Measurements from ENCODE around the gene LMX1B. TPM values are rescaled to one million over a fixed set of nuclear protein-coding genes. Genes with fewer than 3 reads are reported as not detected.

LMX1B gene
- total RNA-seq, 1 donor from 2014 or later: 0.14 TPM

DNA sequence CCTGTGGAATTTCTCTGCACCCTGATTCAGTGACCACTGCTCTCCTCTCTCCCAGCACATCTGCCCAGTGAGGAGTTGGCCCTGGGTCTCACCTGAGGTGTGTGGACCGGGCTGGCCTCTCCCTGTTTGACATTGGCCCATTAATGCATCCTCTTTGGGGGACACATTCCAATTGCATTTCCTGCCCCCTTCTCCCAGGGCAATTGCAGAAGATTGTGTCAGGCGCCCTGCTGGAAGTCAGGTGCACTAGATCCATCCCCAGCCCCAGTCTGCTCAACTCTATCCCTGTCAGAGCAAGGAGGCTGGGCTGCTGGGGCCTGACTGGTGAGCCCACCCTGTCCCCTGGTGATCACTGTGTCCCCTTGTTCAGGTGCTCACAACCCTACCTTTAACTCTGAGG, 84.5 kb downstream of the LMX1B start:
- ATAC-seq (no peak), DNase-seq (peak; percentile 38)
- Histone ChIP-seq H3K4me1 (no peaks in the 10 kb centered on the region), H3K4me3 (no peak overlapping the region), H3K9me3 (no peaks in the 10 kb centered on the region), H3K36me3 (no peaks in the 10 kb centered on the region), H3K27ac (no peak overlapping the region), H3K27me3 (peaks cover 19% of the 10 kb centered on the region)
- TF ChIP-seq, protein P1, sequence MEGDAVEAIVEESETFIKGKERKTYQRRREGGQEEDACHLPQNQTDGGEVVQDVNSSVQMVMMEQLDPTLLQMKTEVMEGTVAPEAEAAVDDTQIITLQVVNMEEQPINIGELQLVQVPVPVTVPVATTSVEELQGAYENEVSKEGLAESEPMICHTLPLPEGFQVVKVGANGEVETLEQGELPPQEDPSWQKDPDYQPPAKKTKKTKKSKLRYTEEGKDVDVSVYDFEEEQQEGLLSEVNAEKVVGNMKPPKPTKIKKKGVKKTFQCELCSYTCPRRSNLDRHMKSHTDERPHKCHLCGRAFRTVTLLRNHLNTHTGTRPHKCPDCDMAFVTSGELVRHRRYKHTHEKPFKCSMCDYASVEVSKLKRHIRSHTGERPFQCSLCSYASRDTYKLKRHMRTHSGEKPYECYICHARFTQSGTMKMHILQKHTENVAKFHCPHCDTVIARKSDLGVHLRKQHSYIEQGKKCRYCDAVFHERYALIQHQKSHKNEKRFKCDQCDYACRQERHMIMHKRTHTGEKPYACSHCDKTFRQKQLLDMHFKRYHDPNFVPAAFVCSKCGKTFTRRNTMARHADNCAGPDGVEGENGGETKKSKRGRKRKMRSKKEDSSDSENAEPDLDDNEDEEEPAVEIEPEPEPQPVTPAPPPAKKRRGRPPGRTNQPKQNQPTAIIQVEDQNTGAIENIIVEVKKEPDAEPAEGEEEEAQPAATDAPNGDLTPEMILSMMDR (IDR thresholded peaks at IDR 0.05): no peak
- intact Hi-C loops (cut with DNase I): no loop called here

DNA sequence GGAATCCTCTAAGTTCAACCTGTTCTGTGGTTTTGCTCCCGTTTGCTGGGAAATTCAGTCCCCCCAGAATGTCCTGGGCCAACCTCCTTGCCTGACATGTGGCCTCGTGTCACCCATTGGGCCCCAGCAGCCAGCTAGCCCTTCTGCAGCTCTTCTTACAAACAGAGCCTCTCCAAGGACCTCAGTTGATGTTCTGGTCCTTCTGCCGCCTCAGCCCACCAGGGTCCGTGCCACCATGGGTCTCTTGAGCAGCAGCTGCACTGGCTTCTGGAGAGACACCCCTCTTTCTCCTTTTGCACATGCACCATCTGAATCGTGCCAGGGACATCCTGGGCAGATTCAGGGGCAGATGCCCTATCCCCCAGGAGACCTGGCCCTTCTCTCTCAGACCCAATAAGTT, 85.0 kb downstream of the LMX1B start:
- Histone ChIP-seq H3K9me3 (no peaks in the 10 kb centered on the region), H3K27me3 (peaks cover 24% of the 10 kb centered on the region), H3K36me3 (no peaks in the 10 kb centered on the region), H3K4me1 (no peaks in the 10 kb centered on the region), H3K4me3 (no peak overlapping the region), H3K27ac (no peak overlapping the region)
- ATAC-seq (no peak), DNase-seq (peak; percentile 33)
- intact Hi-C loops (cut with DNase I): no loop called here
- TF ChIP-seq, protein P1 (IDR thresholded peaks at IDR 0.05): no peak

DNA sequence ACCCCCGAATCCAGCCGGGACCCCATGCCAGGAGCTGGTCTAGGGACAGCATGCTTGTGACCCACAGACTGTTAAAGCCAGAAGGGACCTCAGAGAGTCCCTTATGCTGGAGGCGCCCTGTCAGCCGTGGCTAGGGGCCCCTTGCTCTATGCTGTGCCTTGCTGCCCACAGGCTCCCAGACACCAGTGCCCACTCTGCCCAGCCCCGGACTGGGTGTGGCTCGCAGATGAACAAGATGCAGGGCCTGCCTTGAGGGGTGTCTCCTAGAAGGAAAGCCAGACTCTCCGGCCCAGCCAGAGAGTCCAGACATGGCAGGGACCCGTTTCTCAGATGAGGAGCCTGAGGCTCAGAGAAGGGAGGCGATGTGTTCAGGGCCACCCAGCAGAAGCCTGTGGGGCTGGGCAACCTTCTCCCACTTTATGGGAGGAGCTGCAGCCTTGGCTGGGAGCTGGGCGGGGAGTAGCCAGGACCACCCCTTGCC, 85.7 kb downstream of the LMX1B start:
- TF ChIP-seq, protein P1 (IDR thresholded peaks at IDR 0.05): no peak
- no peak overlapping the region for H3K4me3 ChIP-seq
- intact Hi-C loops (cut with DNase I): no loop called here
- H3K36me3 ChIP-seq: no peaks in the 10 kb centered on the region
- DNase-seq (peak; percentile 55), ATAC-seq (no peak)
- no peaks in the 10 kb centered on the region for H3K4me1 ChIP-seq
- H3K27ac ChIP-seq: no peak overlapping the region
- no peaks in the 10 kb centered on the region for H3K9me3 ChIP-seq
- peaks cover 31% of the 10 kb centered on the region for H3K27me3 ChIP-seq

DNA sequence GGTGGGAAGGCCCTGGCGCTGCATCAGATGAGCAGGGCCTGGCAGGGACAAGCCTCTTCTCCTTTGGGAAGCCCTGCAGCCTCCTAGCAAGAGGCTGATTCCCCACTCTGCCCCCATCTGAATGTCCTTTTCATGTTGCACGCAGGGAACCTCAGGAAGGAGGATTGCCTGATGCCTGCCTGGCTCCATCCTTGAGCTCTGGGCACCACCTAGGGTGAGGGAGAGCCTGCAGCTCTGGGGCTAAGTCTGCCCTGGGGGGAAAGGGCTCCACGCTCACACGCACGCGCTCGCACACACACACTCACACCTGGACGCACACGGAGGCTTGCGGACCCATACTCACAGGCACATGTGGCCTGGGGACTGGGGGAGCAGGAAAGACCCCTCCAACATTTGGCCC, 86.6 kb downstream of the LMX1B start:
- Histone ChIP-seq H3K4me3 (no peak overlapping the region), H3K27me3 (peaks cover 37% of the 10 kb centered on the region), H3K36me3 (no peaks in the 10 kb centered on the region), H3K27ac (no peak overlapping the region), H3K9me3 (no peaks in the 10 kb centered on the region), H3K4me1 (peaks cover 5% of the 10 kb centered on the region)
- DNase-seq (peak; percentile 52), ATAC-seq (no peak)
- TF ChIP-seq, protein P1 (IDR thresholded peaks at IDR 0.05): no peak
- intact Hi-C loops (cut with DNase I): no loop called here

DNA sequence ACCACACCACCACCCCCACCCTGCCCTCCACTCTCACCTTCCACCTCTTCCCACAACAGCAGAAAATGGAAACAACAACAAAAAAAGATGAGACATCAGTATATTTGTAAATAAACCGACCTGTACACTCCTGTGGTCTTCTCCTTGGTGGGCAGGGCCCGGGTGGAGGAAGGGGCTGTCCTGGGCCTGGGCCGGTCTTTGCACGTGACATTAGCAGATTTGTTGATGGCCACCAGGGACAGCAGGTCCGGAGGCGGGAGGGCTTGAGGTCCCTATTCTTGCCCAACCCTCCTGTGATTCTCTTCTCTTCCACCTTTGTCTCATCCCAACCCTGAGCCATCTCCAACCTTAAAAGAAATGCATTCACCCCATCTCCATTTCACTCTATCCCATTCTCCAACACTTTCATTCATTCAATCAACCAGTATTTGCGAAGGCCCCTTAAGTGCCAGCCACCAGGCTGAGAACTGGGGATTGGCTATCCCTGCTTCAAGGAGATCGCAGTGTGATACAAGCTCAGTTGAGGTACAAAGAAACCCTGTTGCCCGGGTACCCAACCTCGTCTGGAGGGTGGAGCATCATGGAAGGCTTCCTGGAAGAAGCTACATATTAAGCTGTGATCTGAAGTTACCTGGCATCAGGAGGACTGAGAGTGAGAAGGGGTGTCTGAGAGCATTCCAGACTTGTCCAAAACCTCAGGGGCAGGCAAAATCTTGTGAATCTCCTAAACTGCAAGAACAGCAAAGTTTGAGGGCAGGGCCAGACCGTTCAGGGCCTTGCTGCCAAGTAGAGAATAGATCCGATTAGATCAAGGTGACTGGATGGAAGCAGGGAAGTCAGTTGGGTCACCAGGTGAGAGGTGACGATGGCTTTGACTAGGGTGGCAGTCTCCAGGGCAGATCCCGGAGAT, 87.4 kb downstream of the LMX1B start:
- no peak for ATAC-seq
- intact Hi-C loops (cut with DNase I): no loop called here

More for the DNA sequence above, 87.4 kb downstream of the LMX1B start:
- Histone ChIP-seq H3K36me3 (no peaks in the 10 kb centered on the region), H3K9me3 (no peaks in the 10 kb centered on the region), H3K4me3 (no peak overlapping the region), H3K27me3 (peaks cover 45% of the 10 kb centered on the region), H3K4me1 (peaks cover 10% of the 10 kb centered on the region), H3K27ac (no peak overlapping the region)
- DNase-seq: peak; percentile 44
- TF ChIP-seq, protein P1 (IDR thresholded peaks at IDR 0.05): no peak

All from upper lobe of right lung (tissue), 1 donor.